Uterus (tissue), 4 donors: Measurements from ENCODE around the gene FBXO44. TPM values are rescaled to one million over a fixed set of nuclear protein-coding genes. Genes with fewer than 3 reads are reported as not detected.

Experiments used
- DNase-seq, 2 donors: peaks; one replicate each; pipeline ENCODE4 v3.0.0-alpha.2; 2019 to 2020
- H3K27ac ChIP-seq, 2 donors: fragments of 200-600 bp; sonication (generic); 1 replicate in 1 of 2; 2 replicates in 1 of 2; pipeline ENCODE4 v1.5.1; 2016 to 2018
- H3K27me3 ChIP-seq, 2 donors: fragments of 200-600 bp; sonication (generic); one replicate each; pipeline ENCODE4 v1.5.1; 2018 to 2019; ENCODE audit warnings: control low read depth in 1 of 2
- H3K36me3 ChIP-seq, 2 donors: fragments of 200-600 bp; sonication (generic); one replicate each; pipeline ENCODE4 v1.5.1; 2019; ENCODE audit warnings: control low read depth in 1 of 2
- H3K4me1 ChIP-seq, 2 donors: fragments of 200-600 bp; sonication (generic); one replicate each; pipeline ENCODE4 v1.5.1; 2018 to 2019; ENCODE audit warnings: control low read depth in 1 of 2
- H3K4me3 ChIP-seq, 2 donors: fragments of 200-600 bp; sonication (generic); 1 replicate in 1 of 2; 2 replicates in 1 of 2; pipeline ENCODE4 v1.5.1; 2018 to 2019; ENCODE audit warnings: mild to moderate bottlenecking in 1 of 2
- H3K9me3 ChIP-seq, 2 donors: fragments of 200-600 bp; sonication (generic); one replicate each; pipeline ENCODE4 v1.5.1; 2019; ENCODE audit warnings: control low read depth in 1 of 2
- CTCF ChIP-seq, 4 experiments: fragments of 200-600 bp in 2 of 4; fragments of 450-650 bp in 2 of 4; sonication (generic) in 2 of 4; IDR thresholded peaks; one replicate each; pipeline ENCODE4 v1.5.1; 2016 to 2019; ENCODE audit warnings: antibody characterized with exemption in 4 of 4, mild to moderate bottlenecking in 2 of 4, moderate library complexity in 1 of 4
- POLR2A ChIP-seq, 2 donors: fragments of 450-650 bp; IDR thresholded peaks; one replicate each; pipeline ENCODE4 v1.6.1; 2016; ENCODE audit warnings: antibody characterized with exemption in 2 of 2, mild to moderate bottlenecking in 1 of 2, moderate library complexity in 1 of 2
- intact Hi-C: fragments of 100-400 bp; cut with DNase I; formaldehyde crosslinking; loops from one replicate; pipeline ENCODE4 v1.15.1; 2023; ENCODE audit warnings: low total_unique reads
- total RNA-seq, 4 donors: library from RNA; depleted of rRNA in 3 of 4; stranded (reverse); fragments of >200 nt in 3 of 4; gene quantifications; one replicate each; pipeline versions ENCODE4 v1.1.0 to v1.2.4, GENCODE V29; 2014 to 2023
- donor health status: DM: yes; HTN: yes; CAD: no.

Gene FBXO44
- total RNA-seq, 4 donors from 2014 or later = 7.6 to 26.7 (median 17.6) TPM

GRCh38 chr1:11626551-11626950, 28.1 kb upstream of the FBXO44 start:
- intact Hi-C loops = no loop called here
- no peak for DNase-seq
- no peaks in the 10 kb centered on the region for H3K36me3 ChIP-seq
- no peak overlapping the region for H3K27ac ChIP-seq
- H3K27me3 ChIP-seq = no peaks in the 10 kb centered on the region
- TF ChIP-seq CTCF (IDR thresholded peaks at IDR 0.05) (no peak), POLR2A (IDR thresholded peaks at IDR 0.05) (no peak)
- H3K4me1 ChIP-seq = no peaks in the 10 kb centered on the region
- no peak overlapping the region for H3K4me3 ChIP-seq
- H3K9me3 ChIP-seq = no peaks in the 10 kb centered on the region

DNA sequence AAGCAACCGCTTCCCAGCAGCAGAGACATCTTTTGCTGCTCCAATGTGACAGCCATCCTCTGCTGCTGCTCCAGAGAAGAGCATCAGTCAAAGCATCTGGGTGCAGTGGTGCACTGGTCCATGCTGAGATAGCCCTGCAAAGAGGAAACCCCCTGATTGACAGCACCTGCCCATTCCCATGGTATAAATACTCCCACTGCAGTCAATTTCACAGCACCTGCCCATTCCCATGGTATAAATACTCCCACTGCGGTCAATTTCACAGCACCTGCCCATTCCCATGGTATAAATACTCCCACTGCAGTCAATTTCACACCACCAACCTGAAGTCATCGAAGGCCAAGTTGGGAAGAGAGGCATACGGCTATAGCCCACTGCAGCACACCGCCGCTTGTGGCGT, 25.9 kb upstream of the FBXO44 start:
- intact Hi-C loops = no loop called here
- Histone ChIP-seq H3K36me3 (no peaks in the 10 kb centered on the region), H3K9me3 (no peaks in the 10 kb centered on the region), H3K4me3 (no peak overlapping the region), H3K4me1 (no peaks in the 10 kb centered on the region), H3K27ac (no peak overlapping the region), H3K27me3 (no peaks in the 10 kb centered on the region)
- DNase-seq = no peak
- TF ChIP-seq POLR2A (IDR thresholded peaks at IDR 0.05) (no peak), CTCF (IDR thresholded peaks at IDR 0.05) (no peak)

- no peaks in the 10 kb centered on the region for H3K36me3 ChIP-seq
- no peak overlapping the region for H3K27ac ChIP-seq
- no peaks in the 10 kb centered on the region for H3K27me3 ChIP-seq
- intact Hi-C loops = no loop called here
- TF ChIP-seq CTCF (IDR thresholded peaks at IDR 0.05) (no peak), POLR2A (IDR thresholded peaks at IDR 0.05) (no peak)
- no peak for DNase-seq
- H3K4me1 ChIP-seq = no peaks in the 10 kb centered on the region
- H3K9me3 ChIP-seq = no peaks in the 10 kb centered on the region
- no peak overlapping the region for H3K4me3 ChIP-seq
These were observed 25.3 kb upstream of the FBXO44 start for GRCh38 chr1:11629184-11630016.

DNA sequence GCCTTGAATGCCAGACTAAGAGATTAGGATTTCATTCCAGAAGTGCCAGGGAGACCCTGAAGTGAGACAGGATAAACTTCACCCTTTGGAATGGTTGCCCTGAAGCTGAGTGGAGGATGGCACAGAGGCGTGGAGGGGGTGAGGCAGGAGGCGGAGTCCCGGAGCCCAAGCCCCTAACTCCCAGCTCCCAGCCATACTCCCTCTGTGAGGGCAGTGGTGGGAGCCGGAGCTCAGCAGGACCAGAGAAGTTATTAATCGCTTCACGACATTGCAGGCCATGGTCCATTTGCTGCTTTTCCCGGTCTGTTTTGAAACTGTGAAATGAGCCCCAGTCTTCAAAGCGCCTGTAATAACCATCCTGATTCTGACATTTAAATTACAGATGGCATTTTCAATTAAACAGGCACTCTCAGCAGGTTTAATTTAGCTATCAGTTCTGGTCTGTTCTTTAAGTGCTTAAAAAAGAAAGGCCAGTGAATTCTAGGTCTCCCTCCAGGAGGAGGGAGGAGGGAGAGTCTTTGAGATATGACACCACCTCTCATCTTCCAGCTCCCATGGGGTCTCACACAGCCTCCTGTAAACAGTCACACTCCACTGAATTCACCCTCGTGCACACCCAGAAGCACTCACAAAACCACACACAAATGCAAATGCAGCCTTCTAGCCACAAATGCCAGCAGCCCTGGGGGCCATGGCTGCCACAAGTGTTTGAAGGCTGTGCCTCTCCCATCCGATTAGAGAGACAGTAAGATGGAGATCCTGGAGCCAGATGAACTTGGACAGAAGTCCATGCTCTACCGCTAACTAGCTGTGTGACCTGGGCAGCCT, 20.1 kb upstream of the FBXO44 start:
- intact Hi-C loops = no loop called here
- TF ChIP-seq CTCF (IDR thresholded peaks at IDR 0.05) = no peak
- TF ChIP-seq POLR2A (IDR thresholded peaks at IDR 0.05) = no peak
- Histone ChIP-seq H3K4me3 (no peak overlapping the region), H3K27ac (no peak overlapping the region), H3K4me1 (no peaks in the 10 kb centered on the region), H3K9me3 (no peaks in the 10 kb centered on the region), H3K36me3 (no peaks in the 10 kb centered on the region), H3K27me3 (no peaks in the 10 kb centered on the region)
- no peak for DNase-seq

GRCh38 chr1:11638121-11638520, 16.6 kb upstream of the FBXO44 start:
- intact Hi-C loops = no loop called here
- TF ChIP-seq CTCF (IDR thresholded peaks at IDR 0.05) (no peak), POLR2A (IDR thresholded peaks at IDR 0.05) (no peak)
- H3K27me3 ChIP-seq = no peaks in the 10 kb centered on the region

More at GRCh38 chr1:11638121-11638520, 16.6 kb upstream of the FBXO44 start:
- DNase-seq = no peak
- H3K4me3 ChIP-seq = no peak overlapping the region
- no peaks in the 10 kb centered on the region for H3K36me3 ChIP-seq
- H3K4me1 ChIP-seq = no peaks in the 10 kb centered on the region
- no peaks in the 10 kb centered on the region for H3K9me3 ChIP-seq
- no peak overlapping the region for H3K27ac ChIP-seq
